ENCODE results near the gene PEX14.

GRCh38 chr1:10625076-10625475, 150.3 kb downstream of the PEX14 start:
- TF ChIP-seq CTCF (IDR thresholded peaks at IDR 0.05), result no peak
- no peak for TF ChIP-seq POLR2A (IDR thresholded peaks at IDR 0.05)
